Activated CD4-positive, alpha-beta memory T cell treated with anti-CD3 and anti-CD28 coated beads for 36 hours (primary cell): ENCODE data around the gene POGZ. TPM values are rescaled to one million over a fixed set of nuclear protein-coding genes. Genes with fewer than 3 reads are reported as not detected.
"Not testable (repeated sequence)": the region's sequence is repeated elsewhere in the genome, so short reads cannot be mapped to it uniquely, and the experiment has no call there.

Experiments
- CTCF ChIA-PET: fragments of 350-600 bp; sonication (Branson Sonifier 250); formaldehyde crosslinking; loops from one replicate; lab custom pipeline; 2021; ENCODE audit warnings: antibody characterized with exemption, inconsistent platforms; lab: Charles Lee
- POLR2A ChIA-PET: fragments of 350-600 bp; sonication (Branson Sonifier 250); formaldehyde crosslinking; loops from one replicate; lab custom pipeline; 2021; ENCODE audit warnings: antibody characterized with exemption; lab: Charles Lee
- DNase-seq: peaks from one replicate; pipeline ENCODE4 v3.0.0-alpha.2; 2020
- H3K27ac Mint-ChIP-seq: one replicate; pipeline ENCODE4 v1.8.0; 2021; ENCODE audit warnings: mixed read lengths
- H3K27me3 Mint-ChIP-seq: one replicate; pipeline ENCODE4 v1.8.0; 2021; ENCODE audit warnings: mixed read lengths
- H3K36me3 Mint-ChIP-seq: one replicate; pipeline ENCODE4 v1.8.0; 2021; ENCODE audit warnings: mixed read lengths
- H3K4me1 Mint-ChIP-seq: one replicate; pipeline ENCODE4 v1.8.0; 2021; ENCODE audit warnings: low read depth, mixed read lengths
- H3K4me3 Mint-ChIP-seq: one replicate; pipeline ENCODE4 v1.8.0; 2021; ENCODE audit warnings: mild to moderate bottlenecking, mixed read lengths
- H3K9me3 Mint-ChIP-seq: one replicate; pipeline ENCODE4 v1.8.0; 2021; ENCODE audit warnings: mixed read lengths
- intact Hi-C: fragments of 100-400 bp; cut with micrococcal nuclease; formaldehyde crosslinking; loops from one replicate; pipeline ENCODE4 v1.15.1; 2023
- total RNA-seq, 2 experiments: library from RNA; stranded (reverse); gene quantifications; one replicate each; pipeline ENCODE4 v1.2.3, GENCODE V29; 2021

The POGZ gene
- total RNA-seq, 2 experiments from 2014 or later, result 73.7 to 76.3 TPM

GRCh38 chr1:151391079-151391563, 68.2 kb downstream of the POGZ start:
- POLR2A ChIA-PET, result no interaction called here
- H3K9me3 Mint-ChIP-seq, result no peaks in the 10 kb centered on the region
- no peak overlapping the region for H3K27ac Mint-ChIP-seq
- no peaks in the 10 kb centered on the region for H3K36me3 Mint-ChIP-seq
- intact Hi-C loops, result no loop called here
- H3K4me3 Mint-ChIP-seq, result no peak overlapping the region
- DNase-seq, result no peak
- no peaks in the 10 kb centered on the region for H3K27me3 Mint-ChIP-seq
- CTCF ChIA-PET, result interaction anchor here (0.7 kb wide), 1 partner anchor 222 kb away, joined by 3 read pairs; no protein-coding TSS in a partner anchor
- no peaks in the 10 kb centered on the region for H3K4me1 Mint-ChIP-seq

- H3K27me3 Mint-ChIP-seq, intact Hi-C loops, POLR2A ChIA-PET, H3K4me3 Mint-ChIP-seq, H3K27ac Mint-ChIP-seq, H3K36me3 Mint-ChIP-seq, H3K4me1 Mint-ChIP-seq, H3K9me3 Mint-ChIP-seq: not testable (repeated sequence)
- CTCF ChIA-PET, result interaction anchor here (0.7 kb wide), 1 partner anchor 222 kb away, joined by 3 read pairs; no protein-coding TSS in a partner anchor
- peak; percentile 18 for DNase-seq
These were observed 68.8 kb downstream of the POGZ start for GRCh38 chr1:151390221-151391078.

DNA sequence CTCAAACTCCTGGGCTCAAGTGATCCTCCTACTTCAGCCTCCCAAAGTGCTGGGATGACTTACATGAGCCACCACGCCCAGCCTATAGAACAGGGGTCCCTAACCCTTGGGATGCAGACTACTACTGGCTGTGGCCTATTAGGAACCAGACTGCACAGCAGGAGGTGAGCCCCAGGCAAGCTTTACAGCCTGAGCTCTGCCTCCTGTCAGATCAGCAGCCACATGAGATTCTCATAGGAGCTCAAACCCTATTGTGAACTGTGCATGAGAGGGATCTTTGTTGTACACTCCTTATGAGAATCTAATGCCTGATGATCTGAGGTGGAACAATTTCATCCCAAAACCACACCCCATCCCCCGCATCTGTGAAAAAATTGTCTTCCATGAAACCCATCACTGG, 73.3 kb downstream of the POGZ start:
- Mint-ChIP-seq H3K4me3 (no peak overlapping the region), H3K4me1 (no peaks in the 10 kb centered on the region), H3K9me3 (no peaks in the 10 kb centered on the region), H3K36me3 (no peaks in the 10 kb centered on the region), H3K27me3 (no peaks in the 10 kb centered on the region), H3K27ac (no peak overlapping the region)
- ChIA-PET POLR2A (no interaction called here), CTCF (interaction anchor here (1.6 kb wide), 1 partner anchor 46 kb away, joined by 4 read pairs; no protein-coding TSS in a partner anchor)
- intact Hi-C loops, result no loop called here
- DNase-seq, result no peak

- H3K36me3 Mint-ChIP-seq, result no peaks in the 10 kb centered on the region
- no peaks in the 10 kb centered on the region for H3K27me3 Mint-ChIP-seq
- DNase-seq, result no peak
- no peak overlapping the region for H3K27ac Mint-ChIP-seq
- intact Hi-C loops, result no loop called here
- no peaks in the 10 kb centered on the region for H3K9me3 Mint-ChIP-seq
- H3K4me3 Mint-ChIP-seq, result no peak overlapping the region
- ChIA-PET CTCF (no interaction called here), POLR2A (no interaction called here)
- H3K4me1 Mint-ChIP-seq, result no peaks in the 10 kb centered on the region
These were observed 74.7 kb downstream of the POGZ start for GRCh38 chr1:151384584-151384983.

- H3K27me3 Mint-ChIP-seq, result no peaks in the 10 kb centered on the region
- H3K4me3 Mint-ChIP-seq, result no peak overlapping the region
- ChIA-PET CTCF (no interaction called here), POLR2A (no interaction called here)
- H3K36me3 Mint-ChIP-seq, result no peaks in the 10 kb centered on the region
- no peaks in the 10 kb centered on the region for H3K9me3 Mint-ChIP-seq
- intact Hi-C loops, result no loop called here
- H3K4me1 Mint-ChIP-seq, result no peaks in the 10 kb centered on the region
- H3K27ac Mint-ChIP-seq, result no peak overlapping the region
- no peak for DNase-seq
These were observed 82.0 kb downstream of the POGZ start for GRCh38 chr1:151377150-151377884.

- H3K27ac Mint-ChIP-seq, result no peak overlapping the region
- POLR2A ChIA-PET, result no interaction called here
- H3K36me3 Mint-ChIP-seq, result no peaks in the 10 kb centered on the region
- no peaks in the 10 kb centered on the region for H3K9me3 Mint-ChIP-seq
- H3K4me3 Mint-ChIP-seq, result no peak overlapping the region
- H3K4me1 Mint-ChIP-seq, result no peaks in the 10 kb centered on the region
- CTCF ChIA-PET, result no interaction called here
- no peak for DNase-seq
- intact Hi-C loops, result no loop called here
- H3K27me3 Mint-ChIP-seq, result no peaks in the 10 kb centered on the region
These were observed 86.1 kb downstream of the POGZ start for GRCh38 chr1:151373196-151373595.

DNA sequence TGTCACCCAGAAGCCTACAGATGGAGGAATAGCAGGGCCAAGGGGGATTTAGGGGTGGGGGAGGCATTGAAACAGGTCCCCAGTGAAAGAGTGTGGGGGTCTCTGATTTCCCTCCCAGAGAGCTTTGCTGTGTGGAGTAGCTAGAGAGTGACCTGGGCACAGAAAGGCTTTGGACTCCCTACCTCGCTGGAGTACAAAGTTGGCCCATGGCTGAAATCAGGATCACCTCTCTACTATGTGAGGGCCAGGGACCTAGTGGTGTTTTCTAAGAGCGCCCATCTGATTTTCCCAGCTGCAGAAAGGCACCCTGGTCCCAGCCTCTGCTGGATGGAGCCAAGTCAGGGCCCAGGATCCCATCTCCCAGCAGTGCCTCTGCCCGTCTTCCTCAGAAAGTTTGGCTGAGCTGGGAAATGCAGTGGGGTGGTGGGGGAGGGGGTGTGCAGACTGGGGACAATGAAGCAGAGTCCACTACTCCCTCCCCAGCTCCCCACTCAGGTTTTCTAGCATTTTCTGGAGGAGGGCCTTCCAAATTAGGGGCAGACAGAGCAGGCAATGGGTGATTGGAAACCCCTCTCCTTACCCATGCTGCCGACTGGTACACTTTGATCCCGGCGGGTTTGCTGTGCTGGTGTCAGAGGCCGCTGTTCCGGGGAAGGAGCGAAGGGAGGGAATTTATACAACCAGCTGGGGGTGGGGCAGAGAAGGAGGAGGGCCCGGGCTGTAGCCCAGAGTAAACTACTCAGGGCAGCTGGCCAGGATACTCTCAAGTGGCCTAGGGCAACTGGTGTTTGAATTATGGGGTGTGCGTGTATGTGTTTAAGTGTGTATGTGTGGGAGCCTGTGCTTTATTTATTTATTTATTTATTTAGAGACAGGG, 87.0 kb downstream of the POGZ start, which contains the start of gene SELENBP1:
SELENBP1 (minus strand) TSS at position 648 of the 877 bp plus-strand sequence; CDS start at position 584, 64 bp downstream.
- Mint-ChIP-seq H3K4me3 (no peak within 1 kb of the TSS), H3K27ac (no peak within 1 kb of the TSS), H3K4me1 (no peaks in the 10 kb centered on the region), H3K36me3 (no peaks in the 10 kb centered on the region), H3K27me3 (no peaks in the 10 kb centered on the region), H3K9me3 (no peaks in the 10 kb centered on the region)
- POLR2A ChIA-PET, result no interaction called here
- intact Hi-C loops, result no loop called here
- DNase-seq, result no peak
- CTCF ChIA-PET, result interaction anchor here (1.0 to 1.3 kb wide), 2 partner anchors 32 to 362 kb away, joined by 3 read pairs; no protein-coding TSS in a partner anchor

DNA sequence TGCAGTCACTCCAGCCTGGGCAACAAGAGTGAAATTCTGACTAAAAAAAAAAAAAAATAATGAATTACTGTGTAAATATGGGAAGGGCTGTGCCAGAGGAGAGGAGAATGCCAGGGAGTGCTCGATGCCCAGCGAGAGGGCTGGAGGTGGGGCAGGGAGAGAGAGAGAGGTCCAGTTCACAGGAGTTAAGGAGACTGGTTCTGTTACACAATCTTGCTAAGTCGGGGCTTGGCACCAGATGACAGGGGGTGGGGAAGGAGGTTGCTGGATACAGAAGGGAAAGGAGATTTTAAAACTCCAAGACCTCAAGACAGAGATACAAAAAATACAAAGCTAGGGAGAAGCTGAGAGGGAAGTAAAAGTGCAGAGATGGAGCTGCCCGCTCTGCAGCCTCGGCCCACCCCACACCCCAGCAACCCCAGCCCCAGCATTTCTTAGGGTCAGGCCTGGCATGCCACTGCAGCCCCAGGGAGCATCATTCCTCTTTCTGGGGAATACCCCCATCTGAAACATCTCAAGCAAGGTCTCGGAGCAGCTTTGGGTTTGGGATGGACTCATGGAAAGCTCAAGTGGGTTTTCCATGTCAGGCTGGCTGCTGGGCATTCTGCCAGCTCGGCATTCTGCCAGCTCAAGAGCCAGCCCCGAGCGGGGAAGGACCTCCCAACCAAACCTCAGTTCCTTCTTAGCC, 87.8 kb downstream of the POGZ start:
- H3K27ac Mint-ChIP-seq, result no peak overlapping the region
- DNase-seq, result no peak
- POLR2A ChIA-PET, result no interaction called here
- CTCF ChIA-PET, result interaction anchor here (1.0 to 1.3 kb wide), 2 partner anchors 31 to 363 kb away, joined by 3 read pairs; no protein-coding TSS in a partner anchor
- H3K27me3 Mint-ChIP-seq, result no peaks in the 10 kb centered on the region
- intact Hi-C loops, result no loop called here
- H3K4me1 Mint-ChIP-seq, result no peaks in the 10 kb centered on the region
- no peak overlapping the region for H3K4me3 Mint-ChIP-seq
- H3K36me3 Mint-ChIP-seq, result no peaks in the 10 kb centered on the region
- H3K9me3 Mint-ChIP-seq, result no peaks in the 10 kb centered on the region

GRCh38 chr1:151370211-151370911, 88.9 kb downstream of the POGZ start:
- no peaks in the 10 kb centered on the region for H3K9me3 Mint-ChIP-seq
- H3K36me3 Mint-ChIP-seq, result no peaks in the 10 kb centered on the region
- POLR2A ChIA-PET, result no interaction called here
- H3K27ac Mint-ChIP-seq, result no peak overlapping the region
- no peaks in the 10 kb centered on the region for H3K27me3 Mint-ChIP-seq
- no peak overlapping the region for H3K4me3 Mint-ChIP-seq
- CTCF ChIA-PET, result interaction anchor here (1.0 kb wide), 1 partner anchor 30 kb away, joined by 3 read pairs; no protein-coding TSS in a partner anchor
- intact Hi-C loops, result no loop called here
- DNase-seq, result no peak
- H3K4me1 Mint-ChIP-seq, result no peaks in the 10 kb centered on the region

DNA sequence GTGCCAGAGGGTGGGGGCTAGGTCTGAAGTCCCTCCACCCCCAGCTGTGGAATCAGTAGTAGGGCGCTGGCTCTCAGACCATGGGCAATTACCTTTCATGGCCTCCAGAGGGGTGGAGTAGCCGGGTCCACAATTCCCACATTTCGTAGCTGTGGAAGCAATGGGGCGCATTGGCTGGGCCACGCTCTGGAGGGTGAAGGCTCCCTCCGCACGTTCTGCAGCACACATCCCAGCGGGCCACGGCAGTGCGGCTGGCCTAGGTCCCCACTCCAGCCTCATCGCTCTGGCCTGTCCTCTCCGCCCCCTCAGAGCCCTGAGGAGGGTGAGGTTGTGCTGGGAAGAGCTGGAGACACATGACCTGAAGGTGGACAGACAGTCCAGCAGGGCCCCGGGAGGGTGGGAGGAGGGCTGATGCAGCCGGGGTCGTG, 89.7 kb downstream of the POGZ start:
- DNase-seq, result no peak
- no peaks in the 10 kb centered on the region for H3K27me3 Mint-ChIP-seq

DNA sequence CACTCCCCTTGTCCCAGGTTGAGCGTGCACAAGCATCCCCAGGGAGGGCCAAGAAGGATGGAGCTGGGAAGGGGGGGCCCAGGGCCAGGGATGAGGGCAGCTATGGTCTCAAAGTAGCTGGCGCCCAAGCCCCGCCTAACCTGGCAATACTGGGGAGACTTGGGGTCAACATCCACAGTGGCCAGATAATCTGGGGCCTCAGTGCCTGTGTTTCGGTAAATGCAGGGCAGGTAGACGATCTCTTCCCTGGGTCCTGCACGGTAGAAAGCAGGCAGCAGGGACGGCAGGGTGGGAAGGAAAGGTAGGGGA, 90.0 kb downstream of the POGZ start:
- ChIA-PET POLR2A (no interaction called here), CTCF (interaction anchor here (1.0 kb wide), 1 partner anchor 29 kb away, joined by 3 read pairs; no protein-coding TSS in a partner anchor)
- Mint-ChIP-seq H3K9me3 (no peaks in the 10 kb centered on the region), H3K36me3 (no peaks in the 10 kb centered on the region), H3K27me3 (no peaks in the 10 kb centered on the region), H3K4me1 (no peaks in the 10 kb centered on the region), H3K4me3 (no peak overlapping the region), H3K27ac (no peak overlapping the region)
- intact Hi-C loops, result no loop called here
- no peak for DNase-seq

More for the DNA sequence above, 89.7 kb downstream of the POGZ start:
- H3K9me3 Mint-ChIP-seq, result no peaks in the 10 kb centered on the region
- H3K36me3 Mint-ChIP-seq, result no peaks in the 10 kb centered on the region
- H3K27ac Mint-ChIP-seq, result no peak overlapping the region
- no peaks in the 10 kb centered on the region for H3K4me1 Mint-ChIP-seq
- CTCF ChIA-PET, result interaction anchor here (1.0 kb wide), 1 partner anchor 29 kb away, joined by 3 read pairs; no protein-coding TSS in a partner anchor
- intact Hi-C loops, result no loop called here
- no peak overlapping the region for H3K4me3 Mint-ChIP-seq
- POLR2A ChIA-PET, result no interaction called here
